HG03521 (cell line): ENCODE results near the gene CCNL2.
"Not testable (repeated sequence)": the region's sequence is repeated elsewhere in the genome, so short reads cannot be mapped to it uniquely, and the experiment has no call there.

Experiments
- ATAC-seq: cut with Tn5 transposase; IDR thresholded peaks from one replicate; pipeline ENCODE4 v1.9.1; 2021; ENCODE audit warnings: mild to moderate bottlenecking, moderate library complexity; ENCODE audit not compliant: unreplicated experiment

The CCNL2 gene

DNA sequence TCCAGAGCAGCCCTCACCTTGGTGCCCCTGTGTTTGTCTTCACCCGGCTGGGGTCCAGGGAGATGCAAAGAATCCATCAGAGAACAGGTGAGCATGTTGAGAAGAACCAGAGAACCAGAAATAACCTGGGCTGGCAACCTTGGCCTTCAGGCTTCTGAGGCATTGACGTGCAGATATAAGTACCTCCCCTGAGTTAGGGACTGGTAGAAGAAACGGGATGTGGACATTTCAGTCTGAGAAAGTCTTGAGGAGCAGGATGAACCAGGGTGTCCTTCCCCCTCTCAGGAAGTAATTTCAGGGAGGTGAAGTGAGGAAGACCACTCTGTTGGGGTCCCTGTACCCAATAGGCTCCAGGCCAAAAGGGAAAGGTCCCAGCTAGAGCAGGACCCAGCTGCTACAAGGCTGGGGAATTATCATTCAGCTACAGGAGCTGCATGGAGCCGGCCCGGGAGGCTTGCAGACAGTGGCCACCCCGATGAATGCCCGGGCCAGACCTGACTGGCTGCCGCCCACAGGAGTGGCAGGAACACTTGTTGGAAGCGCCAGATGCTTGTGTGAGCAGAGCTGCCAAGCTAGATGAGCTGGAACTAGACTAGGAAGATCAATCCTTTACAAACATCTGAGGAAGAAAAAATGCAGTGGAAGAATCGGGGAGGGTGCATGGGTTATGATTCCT, 22.4 kb downstream of the CCNL2 start:
- ATAC-seq: no peak

DNA sequence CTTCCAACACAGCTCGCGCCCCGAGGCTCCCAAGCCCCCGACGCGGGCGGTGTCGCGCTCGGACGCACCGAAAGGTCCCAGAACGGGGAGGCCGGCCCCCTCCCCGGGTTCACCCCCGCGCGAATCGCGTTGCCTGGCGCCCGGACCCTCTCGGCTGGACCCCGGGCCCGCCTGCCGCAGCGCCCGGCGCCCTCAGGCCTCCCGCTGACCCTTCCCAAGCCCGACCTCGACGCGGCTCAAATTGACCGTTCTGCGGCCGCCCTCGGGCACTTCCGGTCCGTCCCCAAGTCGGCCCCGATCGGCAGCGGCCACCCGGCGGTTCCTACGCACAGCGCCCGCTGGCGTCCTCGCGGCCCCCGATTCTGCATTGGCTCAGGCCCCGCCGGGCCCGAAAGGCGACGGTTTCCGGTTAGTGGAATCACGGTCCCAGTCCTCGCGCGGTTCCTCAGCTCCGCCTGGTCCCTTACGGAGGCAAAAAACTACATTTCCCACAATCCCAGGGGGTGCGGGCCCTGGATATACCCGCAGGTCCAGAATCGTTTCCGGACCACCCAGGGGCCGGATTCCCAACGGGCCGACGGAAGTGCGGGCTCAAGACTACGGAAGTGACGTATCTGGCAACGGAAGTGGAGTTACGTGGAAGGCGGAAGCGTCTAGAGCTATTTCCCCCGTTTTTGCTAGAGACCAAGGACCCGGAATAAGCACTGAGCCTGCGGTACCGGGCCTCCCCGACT, 24.0 kb downstream of the CCNL2 start, which contains the start of gene AURKAIP1:
Gene AURKAIP1, minus strand, starts transcription at position 279 of the 734 bp plus-strand sequence. CDS start 451 bp downstream, outside the sequence.
- peak; percentile 90 for ATAC-seq

DNA sequence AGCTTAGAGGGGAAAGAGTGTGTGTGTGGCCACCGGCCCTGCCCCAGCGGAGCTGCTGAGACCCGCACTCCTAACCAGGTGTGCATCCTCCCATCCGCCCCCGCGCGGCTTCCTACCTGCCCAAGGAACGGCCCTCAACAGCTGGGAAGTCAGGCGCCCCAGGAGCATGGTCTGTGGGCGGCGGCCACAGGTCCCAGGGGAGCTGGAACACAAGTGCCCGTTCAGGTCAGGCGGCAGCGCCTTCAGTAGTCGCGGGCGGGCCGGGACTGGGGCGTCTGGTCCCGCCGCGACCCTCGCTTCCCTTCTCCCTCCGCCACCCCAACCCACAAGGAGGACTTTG, 24.6 kb downstream of the CCNL2 start:
- peak; percentile 5 for ATAC-seq

DNA sequence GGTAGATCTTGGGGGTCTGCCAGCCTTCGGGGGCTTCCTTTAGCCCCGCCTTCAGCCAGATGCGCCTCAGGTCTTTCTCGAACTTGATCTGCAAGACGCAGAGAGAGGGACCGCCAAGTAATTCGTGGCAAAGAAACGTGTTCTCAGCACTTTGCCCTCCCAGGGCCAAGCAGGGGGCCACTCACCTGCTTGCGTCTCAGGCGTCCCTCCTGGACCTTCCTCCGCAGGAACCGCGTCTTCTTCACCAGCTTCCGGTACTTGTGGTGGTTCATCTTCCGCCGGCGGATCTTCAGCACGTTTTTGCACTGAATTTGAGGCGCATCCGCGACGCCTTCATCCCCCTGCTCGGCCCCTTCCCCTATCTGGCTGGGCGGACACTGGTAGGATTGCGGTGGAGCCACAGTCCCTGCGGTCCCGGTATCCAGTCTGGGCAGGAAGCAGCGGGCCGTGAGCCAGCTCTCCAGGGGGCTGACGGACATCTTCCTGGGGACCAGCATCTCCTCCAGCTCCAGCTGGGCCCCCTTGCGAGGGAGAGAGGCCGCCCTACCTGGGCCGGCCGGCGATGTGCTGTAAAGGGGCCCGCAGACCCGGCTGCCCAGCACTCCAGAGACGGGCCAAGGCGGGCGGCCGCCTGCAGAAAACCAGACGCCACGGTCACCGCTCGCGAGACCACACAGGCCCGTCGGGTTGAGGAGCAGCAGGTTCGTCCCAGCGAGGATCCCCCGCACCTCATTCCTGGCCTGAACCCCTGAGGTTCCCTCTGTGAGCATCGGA, 25.1 kb downstream of the CCNL2 start:
- no peak for ATAC-seq

DNA sequence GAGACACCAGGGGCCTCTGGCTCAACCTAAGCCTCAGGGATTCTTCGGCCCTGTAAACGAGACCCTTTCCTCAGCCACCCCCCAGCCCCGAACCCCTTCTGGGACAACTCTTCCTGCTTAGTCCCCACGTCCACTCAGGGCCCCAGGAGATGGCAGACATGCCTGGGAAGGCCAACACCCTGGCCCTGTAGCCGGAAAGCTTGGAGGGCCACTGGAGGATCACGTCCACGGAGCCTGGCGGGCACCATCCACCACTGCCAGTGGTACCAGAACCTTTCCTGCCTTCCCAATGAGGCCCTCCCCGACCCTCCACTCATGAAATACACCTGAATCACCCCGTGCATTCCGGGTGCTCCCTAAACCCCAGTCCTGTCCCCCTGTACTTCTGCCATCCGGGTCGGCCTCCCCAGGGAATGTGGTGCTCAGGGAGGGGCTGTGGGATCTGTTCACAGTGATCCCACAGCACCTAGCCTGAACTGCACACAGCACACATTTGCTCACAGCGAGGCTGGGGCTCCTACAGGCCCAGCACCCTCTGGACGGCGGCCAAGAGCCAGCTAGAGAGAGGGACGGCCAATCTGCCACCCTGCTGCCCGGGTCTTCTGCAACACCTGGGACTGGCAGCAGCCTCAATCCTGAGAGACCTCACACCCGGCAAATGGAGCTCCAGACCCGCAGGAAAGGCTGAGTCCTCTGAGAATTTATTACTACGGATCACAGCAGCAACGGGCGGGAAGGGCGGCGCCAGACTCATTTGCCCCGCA, 25.9 kb downstream of the CCNL2 start:
- ATAC-seq: no peak

DNA sequence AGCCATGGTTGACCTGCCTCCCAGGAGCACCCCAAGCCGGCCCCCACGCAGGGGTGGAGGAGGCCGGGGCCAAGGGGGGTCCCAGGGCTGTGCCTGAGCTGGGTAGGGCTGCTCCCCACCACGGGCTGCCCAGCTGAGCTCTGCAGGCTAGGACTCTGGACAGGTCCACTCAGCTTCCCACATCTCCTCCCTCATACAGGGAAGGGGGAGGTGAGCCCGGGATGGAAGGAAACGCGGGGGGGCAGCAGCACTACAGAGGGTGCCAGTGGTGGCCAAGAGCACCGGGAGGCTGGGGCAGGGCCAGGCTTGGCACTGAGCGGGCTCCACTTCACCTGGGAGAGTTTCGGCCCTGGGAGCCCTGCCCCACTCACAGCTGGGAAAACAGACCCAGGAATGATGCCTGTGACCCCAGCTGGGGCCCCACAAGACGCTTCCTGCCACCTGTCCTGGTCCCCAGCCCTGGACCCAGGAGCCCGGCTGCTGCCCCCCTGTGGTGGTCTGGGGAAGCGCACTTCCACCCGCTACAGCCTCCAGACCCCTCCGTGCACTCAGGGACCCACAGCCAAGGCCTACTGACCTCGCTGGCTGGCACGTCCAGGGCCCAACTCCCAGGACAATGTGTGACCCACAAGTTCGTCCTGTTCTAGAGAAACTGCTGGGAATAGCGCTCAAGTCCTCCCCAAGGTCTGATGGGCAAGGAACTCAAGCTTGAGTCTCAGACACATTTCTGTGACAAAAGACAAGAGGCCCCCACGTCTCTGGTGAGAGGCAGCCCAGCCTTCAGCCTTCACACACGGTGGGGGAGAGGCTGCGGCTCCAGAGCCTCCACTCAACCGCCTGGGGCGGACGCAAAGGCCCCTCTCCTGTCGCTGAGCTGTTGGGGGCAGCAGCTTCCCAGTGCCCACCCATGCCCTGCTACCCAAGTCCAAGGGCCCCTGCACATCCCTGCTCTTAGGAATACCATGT, 27.1 kb downstream of the CCNL2 start:
- no peak for ATAC-seq

DNA sequence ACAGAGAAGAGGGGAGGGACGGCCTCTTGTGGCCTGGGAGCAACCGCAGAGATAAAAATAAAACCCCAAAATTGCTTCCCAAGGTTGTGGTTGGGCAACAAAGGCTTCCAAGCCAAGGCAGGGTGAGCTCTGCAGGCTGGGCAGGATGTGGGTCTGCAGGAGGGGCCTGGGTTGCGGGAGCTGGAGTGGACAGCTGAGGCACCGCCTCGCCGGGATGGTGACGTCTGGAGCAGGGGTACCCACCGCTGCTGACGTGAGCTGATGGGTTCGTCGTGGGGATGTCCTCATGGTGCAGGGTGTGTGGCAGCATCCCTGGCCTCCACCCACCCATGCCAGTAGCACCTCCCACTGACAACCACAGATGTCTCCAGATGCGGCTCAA, 27.8 kb downstream of the CCNL2 start:
- no peak for ATAC-seq

DNA sequence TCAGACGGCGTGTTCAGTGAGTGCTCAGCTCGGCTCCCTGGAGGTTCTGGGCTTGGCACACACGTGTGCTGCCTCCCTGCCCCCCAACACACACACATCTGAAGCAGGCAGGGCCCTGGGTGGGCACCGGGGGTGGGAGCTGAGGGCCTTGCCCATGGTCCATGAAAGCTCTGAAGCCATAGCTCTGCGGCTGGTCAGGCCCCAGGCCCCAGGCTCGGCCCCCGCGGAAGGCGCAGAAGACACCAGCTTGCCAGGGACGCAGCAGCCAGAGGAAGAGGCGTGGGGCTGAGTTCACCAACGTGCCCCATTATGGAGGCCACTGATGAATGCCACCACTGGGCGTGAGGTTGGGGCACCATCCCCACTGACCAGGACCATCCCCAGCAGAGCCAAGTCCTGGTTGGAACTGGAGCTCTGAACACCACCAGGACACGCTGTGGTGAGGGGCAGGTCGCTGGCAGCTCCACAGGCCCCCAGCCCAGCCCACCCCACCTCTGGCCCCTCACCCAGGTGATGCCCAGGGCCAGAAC, 28.3 kb downstream of the CCNL2 start:
- ATAC-seq: no peak

DNA sequence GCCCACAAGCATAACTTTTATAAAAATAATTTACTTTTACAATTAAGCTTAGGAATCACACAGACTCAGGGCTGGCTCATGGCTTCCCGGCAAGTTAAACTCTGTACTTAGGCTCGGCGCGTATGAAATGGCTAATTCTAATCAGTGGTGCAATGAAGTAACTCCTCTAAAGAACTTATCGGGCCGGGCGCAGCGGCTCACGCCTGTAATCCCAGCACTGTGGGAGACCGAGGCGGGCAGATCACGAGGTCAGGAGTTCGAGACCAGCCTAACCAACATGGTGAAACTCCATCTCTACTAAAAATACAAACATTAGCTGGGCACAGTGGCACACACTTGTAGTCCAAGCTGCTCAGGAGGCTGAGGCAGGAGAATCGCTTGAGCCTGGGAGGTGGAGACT, 29.0 kb downstream of the CCNL2 start:
- not testable (repeated sequence) for ATAC-seq

DNA sequence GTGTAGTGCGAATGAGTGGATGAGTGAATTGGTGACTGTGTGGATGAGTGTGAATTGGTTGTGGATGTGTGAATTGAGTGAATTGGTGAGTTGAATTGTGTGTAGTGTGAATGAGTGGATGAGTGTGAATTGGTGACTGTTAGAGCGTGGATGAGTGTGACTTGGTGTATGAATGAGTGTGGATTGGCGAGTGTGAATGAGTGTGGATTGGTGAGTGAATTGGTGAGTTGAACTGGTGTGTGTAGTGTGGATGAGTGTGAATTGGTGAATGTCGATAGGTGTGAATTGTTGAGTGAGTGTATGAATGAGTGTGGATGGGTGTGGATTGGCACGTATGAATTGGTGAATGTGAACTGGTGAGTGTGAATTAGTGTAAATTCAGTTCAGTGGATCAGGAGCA, 31.8 kb downstream of the CCNL2 start:
- ATAC-seq: no peak

DNA sequence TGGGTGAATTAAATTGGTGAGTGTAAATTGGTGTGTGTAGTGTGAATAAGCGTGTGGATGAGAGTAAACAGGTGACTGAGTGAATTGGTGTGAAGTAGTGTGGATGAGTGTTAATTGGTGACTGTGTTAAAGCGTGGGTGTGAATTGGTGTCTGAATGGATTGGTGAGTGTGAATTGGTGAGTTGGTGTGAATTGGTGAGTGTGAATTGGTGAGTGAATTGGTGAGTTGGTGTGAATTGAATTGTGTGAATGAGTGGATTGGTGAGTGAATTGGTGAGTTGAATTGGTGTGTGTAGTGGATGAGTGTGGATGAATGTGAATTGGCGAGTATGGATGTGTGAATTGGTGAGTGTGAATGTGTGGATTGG, 32.5 kb downstream of the CCNL2 start:
- no peak for ATAC-seq

DNA sequence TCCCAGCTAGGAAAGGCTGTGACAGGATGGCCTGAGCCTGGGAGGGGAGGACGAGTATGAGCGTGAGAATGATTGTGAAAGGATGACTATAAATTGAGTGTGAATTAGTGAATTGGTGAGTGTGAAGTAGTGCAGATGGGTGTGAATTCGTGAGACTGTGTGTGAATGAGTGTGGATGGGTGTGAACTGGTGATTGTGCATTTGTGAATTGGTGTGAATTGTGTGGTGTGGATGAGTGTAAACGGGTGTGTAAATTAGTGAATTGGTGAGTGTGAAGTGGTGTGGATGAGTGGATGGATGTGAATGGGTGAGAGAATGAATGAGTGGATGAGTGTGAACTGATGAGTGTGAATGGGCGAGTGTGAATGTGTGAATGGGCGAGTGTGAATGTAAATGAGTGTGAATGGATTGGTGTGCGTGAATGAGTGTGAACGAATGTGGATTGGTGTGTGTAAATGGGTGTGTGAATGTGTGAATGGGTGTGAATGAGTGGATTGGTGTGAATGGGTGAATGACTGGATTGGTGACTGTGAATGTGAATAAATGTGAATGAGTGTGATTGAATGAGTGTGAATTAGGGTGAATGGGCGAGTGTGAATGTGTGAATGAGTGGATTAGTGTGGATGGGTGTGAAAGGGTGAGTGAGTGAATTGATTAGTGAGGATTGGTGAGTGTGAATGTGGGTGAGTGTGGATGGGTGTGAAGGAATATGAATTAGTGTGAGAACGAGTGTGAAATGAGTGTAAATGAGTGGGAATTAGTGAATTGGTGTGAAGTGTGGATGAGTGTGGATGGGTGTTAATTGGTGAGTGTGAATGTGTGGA, 33.0 kb downstream of the CCNL2 start:
- no peak for ATAC-seq

DNA sequence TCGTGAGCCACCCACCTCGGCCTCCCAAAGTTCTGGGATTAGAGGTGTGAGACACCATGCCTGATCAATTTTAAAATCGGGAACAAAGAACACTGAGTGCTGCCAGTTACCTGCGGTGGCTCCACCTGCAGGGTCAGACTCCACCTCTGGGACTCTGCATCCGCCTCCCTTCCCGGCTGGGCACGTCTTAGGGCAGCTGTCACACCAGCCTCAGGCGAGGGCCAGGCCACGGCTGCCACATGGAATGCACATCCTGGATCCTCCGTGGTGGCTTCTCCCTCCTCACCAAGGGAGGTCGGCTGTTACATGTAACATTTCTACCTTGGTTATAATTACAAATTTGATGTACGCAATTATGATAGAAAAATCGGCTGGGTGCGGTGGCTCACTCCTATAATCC, 34.9 kb downstream of the CCNL2 start:
- no peak for ATAC-seq

DNA sequence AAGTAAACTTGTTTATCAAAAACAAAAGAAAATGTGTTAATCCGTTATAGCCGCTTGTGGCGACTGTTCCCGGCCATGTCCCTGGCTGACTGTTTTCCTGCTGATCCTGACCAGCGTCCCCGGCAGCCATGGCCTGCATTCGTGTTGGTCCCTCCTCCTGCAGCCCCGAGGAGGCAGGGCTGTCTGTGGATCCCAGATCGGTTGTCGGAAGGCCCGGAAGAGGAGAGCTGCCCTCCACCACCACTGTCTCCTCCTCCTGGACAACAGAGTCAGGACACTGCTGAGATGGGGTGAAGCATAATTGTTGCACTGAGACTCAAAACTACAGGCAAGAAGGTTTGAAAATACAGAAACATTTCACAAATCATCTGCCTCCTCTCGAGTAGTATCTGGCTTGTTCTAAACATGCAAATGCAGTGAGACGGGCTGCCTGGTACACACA, 37.1 kb downstream of the CCNL2 start:
- ATAC-seq: no peak

DNA sequence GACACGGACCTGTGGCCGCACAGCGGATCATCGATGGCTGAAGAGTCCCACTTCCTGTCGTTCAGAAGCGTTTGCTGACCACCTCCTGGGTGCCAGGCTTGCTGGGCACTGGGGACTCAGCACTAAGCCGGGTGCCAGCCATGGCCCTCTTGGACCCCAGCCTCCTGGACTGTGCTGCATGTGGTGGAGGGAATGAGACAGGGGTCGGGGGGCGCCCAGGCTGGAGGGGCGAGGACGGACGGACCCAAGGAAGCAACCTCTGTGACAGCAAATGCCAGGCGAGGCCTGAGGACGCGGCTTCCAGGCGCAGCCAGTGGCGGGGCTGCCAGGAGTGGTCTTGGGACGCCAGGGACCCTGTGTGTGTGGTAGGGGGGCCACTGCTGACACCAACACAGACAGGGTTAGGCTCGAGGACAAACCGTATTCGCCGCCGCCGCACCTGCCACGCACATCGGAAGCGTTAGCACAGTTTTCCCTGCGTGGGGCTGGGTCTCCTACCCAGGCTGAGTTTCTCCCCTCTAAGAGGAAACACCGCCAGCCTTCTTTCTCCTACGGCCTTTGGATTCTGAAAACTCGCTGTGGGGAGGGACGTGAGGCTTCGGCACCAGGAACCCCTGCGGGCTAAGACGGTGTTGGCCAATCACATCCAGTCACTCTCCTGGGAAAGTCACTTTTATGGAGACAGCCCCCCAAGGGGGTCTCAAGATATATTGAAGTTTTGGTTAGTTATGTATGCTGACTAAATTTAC, 37.7 kb downstream of the CCNL2 start:
- no peak for ATAC-seq

DNA sequence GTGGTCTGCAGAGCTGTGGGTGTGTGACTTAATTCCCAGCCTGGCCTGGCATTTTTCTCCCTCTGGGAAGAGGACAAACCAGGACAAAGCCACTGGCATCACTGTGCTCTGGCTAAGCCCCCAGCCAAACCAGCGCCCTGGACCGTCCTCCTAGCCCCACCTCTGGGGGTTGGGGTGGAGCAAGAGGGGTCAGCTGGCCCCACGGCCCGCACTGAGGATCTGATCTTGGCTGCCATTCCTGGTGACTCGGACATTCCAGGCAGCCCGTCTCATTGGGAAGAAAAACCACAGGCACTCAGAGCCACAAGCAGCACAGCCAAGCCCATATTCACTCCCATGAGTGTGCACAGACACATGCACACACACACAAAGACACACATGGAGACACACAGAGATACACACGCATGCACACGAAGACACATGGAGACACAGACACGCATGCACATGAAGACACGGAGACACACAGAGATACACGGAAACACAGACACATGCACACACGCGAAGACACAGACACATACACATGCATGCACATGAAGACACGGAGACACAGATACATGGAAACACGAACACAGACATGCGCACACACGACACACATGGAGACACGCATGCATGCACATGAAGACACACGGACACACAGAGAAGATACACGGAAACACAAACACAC, 38.5 kb downstream of the CCNL2 start:
- ATAC-seq: no peak

DNA sequence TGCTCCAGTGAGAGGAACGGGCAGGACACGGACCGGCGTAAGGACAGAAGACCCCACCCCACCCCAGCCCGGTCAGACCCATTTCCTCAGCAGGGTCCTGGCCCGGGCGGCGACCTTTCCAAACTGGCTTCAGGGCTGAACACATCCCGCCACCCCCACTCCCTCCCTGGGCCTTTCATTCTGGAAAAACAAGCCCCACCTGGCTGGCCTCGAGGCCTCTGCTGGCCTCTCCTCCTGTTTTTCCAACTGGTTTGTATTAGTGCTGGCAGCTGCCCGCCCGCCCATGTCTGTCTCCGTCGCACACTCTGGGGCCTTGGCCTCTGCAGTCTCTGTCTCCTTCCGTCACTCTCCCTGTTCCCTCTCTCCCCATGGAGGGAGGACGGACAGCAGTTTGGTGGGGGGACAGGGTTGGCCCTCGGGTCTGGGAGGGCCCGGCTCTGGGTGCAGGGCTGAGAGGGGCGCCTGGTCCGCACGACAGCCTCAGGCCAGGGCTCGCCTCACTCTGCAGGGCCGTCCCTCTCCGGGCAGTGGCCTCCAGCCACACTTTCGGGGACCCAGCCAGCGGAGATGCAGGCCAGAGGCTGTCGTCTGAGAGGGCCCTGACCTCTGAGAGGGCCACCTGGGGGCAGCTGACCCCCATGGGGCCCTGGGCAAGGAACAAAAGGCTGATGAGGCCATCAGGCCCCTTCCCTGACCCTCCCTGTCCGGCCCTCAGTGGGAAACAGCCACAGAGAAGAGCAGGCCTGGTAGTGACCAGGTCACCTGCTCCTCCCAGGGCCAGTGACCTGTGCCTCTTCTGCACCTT, 39.3 kb downstream of the CCNL2 start:
- ATAC-seq: no peak
